ENCODE measurements around the gene MKNK1. TPM values are rescaled to one million over a fixed set of nuclear protein-coding genes. Genes with fewer than 3 reads are reported as not detected.

Gene MKNK1
- total RNA-seq, 1 experiment from 2014 or later: 11.3 TPM

DNA sequence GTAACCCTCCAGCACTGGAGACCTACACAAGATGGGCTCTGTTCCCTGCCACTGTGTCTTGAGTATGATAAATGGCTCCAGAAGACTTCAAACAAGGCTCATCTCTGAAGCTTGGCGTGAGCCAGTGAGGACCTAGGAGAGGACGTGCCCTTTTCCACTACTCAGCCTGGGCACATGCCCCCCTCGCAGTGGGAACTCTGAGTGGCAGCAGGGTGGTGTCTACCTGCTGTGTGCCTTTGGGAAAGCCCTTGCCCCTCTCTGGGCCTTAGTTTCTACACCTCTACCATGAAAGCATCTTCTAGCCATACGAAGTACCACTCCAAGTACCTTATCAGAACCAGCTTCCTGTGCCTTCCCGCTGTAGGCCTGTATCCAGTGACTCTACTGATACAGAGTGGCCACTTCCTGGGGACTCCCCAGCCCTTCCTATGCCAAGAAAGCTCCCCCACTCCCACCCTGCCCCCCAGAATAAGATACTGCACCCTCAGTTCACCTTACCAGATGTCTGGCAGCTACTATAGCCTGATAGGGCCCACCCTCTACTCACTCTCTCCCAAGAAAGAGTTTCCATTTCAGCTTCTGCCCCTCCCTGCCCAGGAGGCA is 15.7 kb upstream of the MKNK1 start:
- DNase-seq (ENCODE audit: extremely low read depth, low read depth): no peak

GRCh38 chr1:46618754-46619415 is 14.8 kb upstream of the MKNK1 start:
- DNase-seq (ENCODE audit: extremely low read depth, low read depth): no peak

DNA sequence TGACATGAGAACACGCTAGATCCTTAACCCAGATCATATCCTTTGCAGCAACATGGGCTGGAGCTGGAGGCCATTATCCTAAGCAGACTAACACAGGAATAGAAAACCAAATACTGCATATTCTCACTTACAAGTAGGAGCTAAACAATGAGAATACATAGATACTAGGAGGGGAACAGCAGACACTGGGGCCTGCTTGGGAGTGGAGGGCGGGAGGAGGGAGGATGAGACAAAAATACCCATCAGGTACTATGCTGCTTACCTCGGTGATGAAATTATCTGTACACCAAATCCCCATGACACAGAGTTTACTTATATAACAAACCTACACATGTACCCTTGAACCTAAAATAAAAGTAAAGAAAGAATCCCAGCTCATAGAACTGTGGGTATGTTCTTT is 13.8 kb upstream of the MKNK1 start:
- DNase-seq (ENCODE audit: extremely low read depth, low read depth): no peak

DNA sequence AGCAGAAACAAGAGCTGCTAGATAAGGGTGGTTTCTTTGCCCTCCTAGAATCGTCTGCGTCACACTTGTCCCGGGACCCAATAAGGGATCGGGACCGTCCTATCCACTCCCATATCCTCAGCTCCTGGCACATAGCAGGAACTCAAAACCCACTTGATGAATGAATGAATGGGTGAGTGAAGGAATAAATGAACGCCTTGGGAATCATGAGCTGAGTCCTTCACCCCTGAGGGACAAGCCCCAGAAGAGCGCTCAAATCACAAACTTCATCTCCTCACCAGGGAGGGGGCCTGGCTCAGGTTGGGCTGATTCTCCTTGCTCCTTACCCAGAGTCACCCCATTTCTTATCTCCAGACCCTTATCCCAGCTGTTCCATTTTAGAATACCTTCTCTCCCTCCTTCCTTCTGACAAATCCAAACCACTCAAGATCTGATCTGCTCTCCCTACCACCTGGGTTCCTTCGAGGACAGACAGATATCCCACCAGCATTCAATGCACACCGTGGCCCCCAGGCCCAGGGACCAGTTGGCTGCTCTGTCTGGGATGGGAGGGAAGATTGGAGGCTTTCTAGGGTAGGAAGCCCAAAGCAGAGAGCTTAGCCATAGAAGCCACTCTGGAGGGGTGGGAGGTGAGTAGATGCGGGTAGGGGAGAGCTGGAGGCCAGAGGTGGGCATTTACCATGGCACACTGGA is 13.2 kb upstream of the MKNK1 start:
- DNase-seq (ENCODE audit: extremely low read depth, low read depth): no peak

DNA sequence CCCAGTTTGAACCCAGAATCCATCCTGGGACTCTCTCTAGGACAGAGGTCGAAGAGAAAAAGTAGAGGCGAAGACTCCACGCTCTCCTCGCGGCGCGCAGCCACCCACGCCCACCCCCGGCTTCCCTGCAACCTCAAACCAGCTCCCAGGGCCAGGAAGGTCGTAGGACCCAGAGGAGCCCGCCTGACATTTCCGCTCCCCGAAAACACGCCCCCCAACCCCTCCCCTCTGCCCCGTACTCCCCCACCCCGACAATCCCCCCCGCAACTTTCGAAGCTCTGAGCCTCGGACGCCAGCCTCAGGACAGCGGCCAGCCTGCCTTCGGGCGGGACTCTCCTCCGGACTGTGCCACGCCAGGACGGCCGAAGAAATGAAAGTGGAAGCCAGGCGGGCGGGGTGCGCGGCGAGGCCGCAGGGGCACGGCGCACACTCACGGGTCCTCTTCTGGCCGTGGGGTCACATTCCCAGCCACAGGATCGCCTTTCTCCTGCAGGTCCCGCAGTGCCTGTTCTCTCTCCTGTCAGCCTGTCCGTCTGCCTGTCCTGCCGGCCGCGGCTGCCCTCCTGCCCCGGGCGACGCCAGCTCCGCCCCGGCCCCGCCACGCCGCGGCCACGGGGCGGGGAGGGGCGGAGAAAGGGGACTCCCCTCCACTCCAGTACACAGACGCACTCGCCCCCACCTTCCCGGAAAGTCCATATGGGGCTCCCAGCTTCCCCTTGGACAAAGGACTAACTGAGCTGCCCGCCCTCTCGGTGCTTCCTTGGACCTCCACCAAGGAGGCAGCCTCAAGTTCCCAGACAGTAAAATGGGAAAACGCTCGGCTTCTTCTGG is 12.4 kb upstream of the MKNK1 start, which contains the start of gene MOB3C:
Gene MOB3C (minus strand): TSS at position 535 of the 831 bp plus-strand sequence. CDS start 3,490 bp downstream, outside the sequence.
- peak; percentile 39 for DNase-seq (ENCODE audit: extremely low read depth, low read depth)

DNA sequence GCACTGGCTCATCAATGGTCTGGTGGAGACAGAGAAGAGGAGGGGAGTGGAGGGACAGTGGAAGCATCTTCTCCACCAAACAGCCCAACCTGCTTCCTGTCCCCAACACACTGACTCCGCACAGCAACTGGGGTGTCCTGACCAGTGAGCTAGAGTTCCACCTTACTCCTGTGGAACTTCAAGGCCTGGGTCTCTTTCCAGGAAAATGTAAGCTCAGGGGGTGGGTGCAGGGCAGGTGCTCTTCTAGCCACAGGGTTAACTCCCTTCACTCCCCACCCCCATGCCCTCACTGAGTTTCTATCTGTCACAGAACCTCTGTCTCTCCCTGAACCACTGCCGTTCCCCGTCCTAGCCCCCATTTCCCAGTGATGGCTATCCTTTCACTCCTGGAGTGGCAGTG is 11.7 kb upstream of the MKNK1 start:
- DNase-seq (ENCODE audit: extremely low read depth, low read depth): no peak

DNA sequence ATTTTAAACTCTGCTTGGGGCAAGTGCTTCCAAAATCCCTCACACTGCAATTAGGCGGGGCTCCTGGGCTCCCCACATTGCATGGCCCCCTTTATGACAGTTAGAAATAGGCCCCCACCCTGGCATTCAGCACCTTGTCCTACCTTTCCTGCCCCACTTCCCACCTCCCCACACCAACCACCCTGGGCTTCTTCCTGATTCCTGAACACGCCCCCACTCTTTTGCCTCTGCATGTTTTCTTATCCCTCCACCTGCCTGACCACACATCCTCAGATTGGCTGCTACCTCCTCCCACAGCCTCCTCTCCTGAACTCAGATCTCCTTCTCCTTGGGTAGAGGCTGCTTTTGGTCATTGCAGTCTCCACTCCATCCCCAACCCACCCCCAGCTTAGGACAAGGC is 11.0 kb upstream of the MKNK1 start:
- DNase-seq (ENCODE audit: extremely low read depth, low read depth): no peak

DNA sequence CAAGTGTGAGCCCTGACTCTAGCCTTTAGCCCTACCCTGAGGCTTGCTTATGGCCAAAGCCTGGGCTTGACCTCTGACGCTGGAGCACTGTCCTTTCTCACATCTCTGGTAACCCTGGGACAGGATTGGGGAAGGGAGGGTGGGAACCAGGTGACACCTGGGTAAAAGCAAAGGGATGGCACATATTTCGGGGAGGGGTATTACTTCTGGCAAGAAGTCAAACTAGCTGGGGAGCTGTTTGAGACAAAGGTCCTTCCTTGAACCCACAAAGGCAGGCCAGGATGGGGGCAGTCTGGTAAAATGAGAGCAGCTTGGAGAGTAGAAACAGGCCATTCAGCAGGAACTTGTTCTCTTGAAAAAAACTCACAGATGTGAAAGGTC is 10.5 kb upstream of the MKNK1 start:
- DNase-seq (ENCODE audit: extremely low read depth, low read depth): no peak

DNA sequence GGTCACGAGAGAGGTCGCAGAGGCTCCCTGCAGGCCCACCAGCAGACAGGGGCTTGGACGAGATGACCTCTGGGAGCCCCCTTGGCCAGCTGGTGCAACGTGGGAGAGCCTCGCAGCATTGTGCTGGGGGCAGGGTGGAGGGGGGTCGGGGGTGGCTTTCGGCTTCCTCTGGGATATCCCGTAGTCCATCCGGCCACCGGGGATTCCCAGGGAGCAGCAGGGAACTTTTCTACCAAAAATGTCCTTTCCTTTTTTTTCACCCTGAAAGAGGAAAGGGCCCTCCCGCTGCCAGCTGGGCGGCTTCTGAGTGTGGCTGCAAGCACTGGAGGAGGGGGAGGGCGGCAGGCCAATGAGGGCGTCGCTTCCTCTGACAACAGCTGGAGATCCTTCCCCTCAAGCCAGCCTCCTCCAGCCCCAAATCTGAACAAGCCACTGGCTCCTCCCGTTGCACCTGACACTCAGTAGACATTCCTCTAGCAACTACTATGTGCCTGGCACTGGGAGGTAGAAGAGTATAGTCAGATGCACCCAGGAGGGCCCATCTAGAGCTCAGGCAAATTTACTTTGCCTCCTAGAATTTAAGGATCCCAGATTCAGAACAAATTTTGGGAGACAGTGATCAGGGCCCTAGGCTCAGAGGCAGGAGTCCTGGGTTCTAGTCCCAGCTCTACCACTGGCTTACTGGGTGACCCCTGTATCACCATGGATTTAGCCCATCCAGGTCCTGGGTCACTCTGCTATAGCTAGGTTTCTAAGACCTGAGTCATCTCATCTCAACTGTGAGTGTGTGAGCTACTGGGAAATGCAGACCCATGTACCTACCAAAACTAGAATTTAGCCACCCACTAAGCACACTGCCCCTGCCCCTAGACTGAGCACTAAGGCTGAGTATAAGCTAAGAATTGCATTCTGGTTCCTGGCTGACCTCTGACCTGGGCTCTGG is 9.9 kb upstream of the MKNK1 start:
- DNase-seq (ENCODE audit: extremely low read depth, low read depth): no peak

GRCh38 chr1:46612937-46613660 is 9.0 kb upstream of the MKNK1 start:
- DNase-seq (ENCODE audit: extremely low read depth, low read depth): no peak

DNA sequence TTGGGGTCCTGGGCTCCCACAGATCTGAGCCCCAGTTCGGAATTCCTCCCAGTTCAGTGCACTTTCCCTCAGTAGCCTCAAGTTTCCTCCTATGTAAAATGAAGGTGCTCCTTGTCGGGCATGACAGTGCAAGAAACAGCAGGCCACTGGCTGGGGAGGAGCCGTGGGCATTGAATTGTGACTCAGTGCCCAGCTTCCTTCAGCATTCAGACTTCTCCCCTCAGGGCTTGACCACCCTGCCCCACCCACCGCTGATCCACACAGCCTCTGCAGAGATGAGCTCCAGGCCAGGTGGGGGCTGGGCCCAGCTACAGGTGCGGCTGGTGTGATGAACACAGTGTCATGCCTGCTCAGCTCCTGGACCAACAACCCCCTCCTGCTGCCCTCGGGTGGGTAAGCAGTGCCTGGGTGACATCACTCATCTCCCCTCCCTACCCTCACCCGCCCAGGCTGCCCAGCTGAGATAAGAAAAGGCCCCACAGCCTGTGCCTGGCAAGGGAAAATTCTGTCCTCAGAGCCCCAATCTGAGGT is 7.7 kb upstream of the MKNK1 start:
- DNase-seq (ENCODE audit: extremely low read depth, low read depth): peak; percentile 41

DNA sequence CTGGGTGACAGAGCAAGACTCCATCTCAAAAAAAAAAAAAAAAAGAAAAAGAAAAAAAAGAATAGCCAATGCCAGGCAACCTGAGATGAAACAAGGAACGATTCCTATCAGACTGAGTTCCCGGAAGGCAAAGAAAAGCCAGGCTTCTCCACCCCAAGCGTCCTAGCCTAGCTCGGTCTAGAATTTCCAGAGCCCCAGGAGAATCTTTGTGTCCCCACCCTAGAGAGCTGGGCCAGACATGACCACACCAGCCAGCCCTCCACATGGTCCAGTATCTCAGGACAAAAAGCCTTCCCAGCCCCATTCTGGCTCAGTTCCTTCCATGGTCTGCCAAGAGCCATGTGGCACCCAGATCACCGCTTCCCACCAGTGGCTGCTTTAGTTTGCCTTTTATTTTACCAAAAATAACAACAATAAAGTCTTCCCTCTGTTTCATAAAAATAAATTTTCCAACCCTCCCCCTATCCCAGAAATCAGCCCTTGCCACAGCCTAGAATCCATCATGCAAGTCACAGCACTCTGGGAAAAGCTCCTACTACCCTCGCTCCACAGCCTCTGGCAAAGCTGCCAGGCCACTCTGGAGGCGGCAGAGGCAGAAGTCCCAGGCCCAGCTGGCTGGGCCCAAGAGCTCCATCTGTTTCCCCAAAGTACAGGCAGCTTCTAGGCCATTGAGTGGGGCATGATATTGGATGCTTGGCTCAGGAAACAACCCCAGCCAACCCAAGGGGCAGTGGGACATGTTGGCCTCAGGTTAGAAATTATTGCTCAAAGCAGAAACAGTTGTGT is 3.5 kb upstream of the MKNK1 start:
- DNase-seq (ENCODE audit: extremely low read depth, low read depth): no peak

GRCh38 chr1:46606255-46606965 is 2.3 kb upstream of the MKNK1 start:
- DNase-seq (ENCODE audit: extremely low read depth, low read depth): no peak

- DNase-seq (ENCODE audit: extremely low read depth, low read depth): no peak
Observed at GRCh38 chr1:46605232-46605631, 1.2 kb upstream of the MKNK1 start.

GRCh38 chr1:46603481-46603857 is 599 bp downstream of the MKNK1 start:
- DNase-seq (ENCODE audit: extremely low read depth, low read depth): no peak

DNA sequence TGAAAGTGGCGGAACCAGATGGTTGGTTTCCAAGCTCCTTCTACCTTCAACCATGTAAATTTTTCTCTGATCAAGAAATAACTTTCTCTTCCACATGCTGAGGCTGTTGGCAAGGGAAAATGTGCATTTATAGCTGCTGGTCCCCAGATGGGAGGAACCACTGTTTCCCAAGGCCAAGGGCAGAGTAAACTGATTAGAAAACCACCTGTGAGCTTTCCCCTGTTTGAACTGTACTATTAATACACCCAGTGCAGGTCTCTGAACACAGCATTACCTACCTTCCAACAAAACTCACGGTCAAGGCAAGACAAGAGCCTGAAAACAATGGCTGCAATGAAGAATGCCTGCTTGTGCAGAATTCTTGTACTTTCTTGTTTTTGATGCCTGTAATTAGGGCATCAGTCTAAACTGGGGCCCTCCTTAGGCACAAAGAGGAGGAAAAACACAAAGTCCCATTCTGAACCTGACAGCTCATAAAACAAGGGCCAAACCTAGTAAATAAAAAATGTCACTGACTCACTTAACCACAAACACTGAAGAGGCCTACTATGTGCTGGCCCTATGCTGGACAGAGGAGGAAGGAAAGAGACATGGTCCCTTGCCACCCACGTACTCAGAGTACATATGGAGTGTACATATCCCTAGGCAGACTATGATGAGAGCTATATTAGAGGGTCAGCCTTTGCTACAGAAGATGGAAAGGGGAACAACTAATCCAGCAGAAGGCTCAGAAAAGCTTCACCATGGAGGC is 2.6 kb downstream of the MKNK1 start:
- no peak for DNase-seq (ENCODE audit: extremely low read depth, low read depth)
